EL (cell line): ENCODE results near the gene CCDC80.

Source experiments
- DNase-seq: peaks from one replicate; pipeline ENCODE4 v3.0.0-alpha.2; 2016

The CCDC80 gene

GRCh38 chr3:112631257-112631656 lies 9.7 kb downstream of the CCDC80 start:
- DNase-seq: no peak

GRCh38 chr3:112629425-112629824 lies 11.5 kb downstream of the CCDC80 start:
- DNase-seq: peak; percentile 83

GRCh38 chr3:112627919-112628466 lies 12.9 kb downstream of the CCDC80 start:
- no peak for DNase-seq

GRCh38 chr3:112627419-112627818 lies 13.5 kb downstream of the CCDC80 start:
- DNase-seq: no peak

- DNase-seq: no peak
These were observed 17.2 kb downstream of the CCDC80 start for GRCh38 chr3:112623717-112624116.

- DNase-seq: no peak
These were observed 17.7 kb downstream of the CCDC80 start for GRCh38 chr3:112623213-112623612.

- peak; percentile 37 for DNase-seq
These were observed 21.6 kb downstream of the CCDC80 start for GRCh38 chr3:112619295-112619694.

GRCh38 chr3:112617285-112617684 lies 23.7 kb downstream of the CCDC80 start:
- DNase-seq: no peak

- DNase-seq: no peak
These were observed 24.8 kb downstream of the CCDC80 start for GRCh38 chr3:112615989-112616731.

- DNase-seq: no peak
These were observed 29.0 kb downstream of the CCDC80 start for GRCh38 chr3:112611752-112612515.

GRCh38 chr3:112610121-112610520 lies 30.8 kb downstream of the CCDC80 start:
- peak; percentile 70 for DNase-seq

- no peak for DNase-seq
These were observed 33.1 kb downstream of the CCDC80 start for GRCh38 chr3:112607863-112608262.

- DNase-seq: no peak
These were observed 34.8 kb downstream of the CCDC80 start for GRCh38 chr3:112606098-112606497.

- DNase-seq: peak; percentile 93
These were observed 35.7 kb downstream of the CCDC80 start for GRCh38 chr3:112605285-112605684.

- DNase-seq: peak; percentile 97
These were observed 36.4 kb downstream of the CCDC80 start for GRCh38 chr3:112604536-112604935.

- no peak for DNase-seq
These were observed 38.6 kb downstream of the CCDC80 start for GRCh38 chr3:112602217-112602838.

GRCh38 chr3:112598731-112599130 lies 42.2 kb downstream of the CCDC80 start:
- DNase-seq: peak; percentile 3

GRCh38 chr3:112597945-112598344 lies 43.0 kb downstream of the CCDC80 start:
- DNase-seq: no peak

- DNase-seq: no peak
These were observed 46.1 kb downstream of the CCDC80 start for GRCh38 chr3:112594856-112595255.

GRCh38 chr3:112593258-112593657 lies 47.7 kb downstream of the CCDC80 start:
- DNase-seq: no peak

- DNase-seq: no peak
These were observed 53.6 kb downstream of the CCDC80 start for GRCh38 chr3:112587336-112587735.

GRCh38 chr3:112585782-112586181 lies 55.2 kb downstream of the CCDC80 start:
- no peak for DNase-seq

- DNase-seq: no peak
These were observed 57.8 kb downstream of the CCDC80 start for GRCh38 chr3:112583105-112583504.
